Pancreas (tissue), 10 donors: ENCODE measurements around the gene TMEM255B. TPM values are rescaled to one million over a fixed set of nuclear protein-coding genes. Genes with fewer than 3 reads are reported as not detected.

ENCODE experiments used
- ATAC-seq, 4 donors: fragments of 200-7000 bp; cut with Tn5 transposase; one replicate each; pipeline versions ENCODE4 v1.8.0 to v1.9.1; 2020; ENCODE audit warnings: mild to moderate bottlenecking in 4 of 4, moderate library complexity in 4 of 4
- DNase-seq, 6 donors: peaks; one replicate each; pipeline ENCODE4 v3.0.0-alpha.2; 2020
- FAIRE-seq: peaks from 2 replicates; lab custom pipeline; 2012; peaks lifted over from hg19 to GRCh38; lab: Jason Lieb, UNC
- H3K27ac ChIP-seq, 4 donors: fragments of 200-600 bp; sonication (generic); 1 replicate in 3 of 4; 2 replicates in 1 of 4; pipeline versions ENCODE4 v1.5.0 to v1.8.0; 2020
- H3K27me3 ChIP-seq, 4 donors: fragments of 200-600 bp; one replicate each; pipeline ENCODE4 v1.8.0; 2021
- H3K36me3 ChIP-seq, 3 donors: fragments of 200-600 bp; sonication (generic) in 1 of 3; one replicate each; pipeline versions ENCODE4 v1.5.0 to v1.8.0; 2020 to 2021
- H3K4me1 ChIP-seq, 3 donors: fragments of 200-600 bp; one replicate each; pipeline ENCODE4 v1.8.0; 2021
- H3K4me3 ChIP-seq, 4 donors: fragments of 200-600 bp; sonication (generic) in 2 of 4; one replicate each; pipeline versions ENCODE4 v1.5.0 to v1.8.0; 2020 to 2021
- H3K9me3 ChIP-seq, 4 donors: fragments of 200-600 bp; one replicate each; pipeline ENCODE4 v1.8.0; 2021
- whole genome bisulfite sequencing, 2 donors: extraction: QIAGEN DNeasy Blood & Tissue Kit; methylation state at CpG; one replicate each; pipeline ENCODE4 v1.1.7; 2013; 5-methylcytosine and 5-hydroxymethylcytosine counted together
- intact Hi-C, 3 donors: fragments of 100-400 bp; cut with DNase I; formaldehyde crosslinking; loops; one replicate each; pipeline versions ENCODE4 v1.11.1 to v1.14.2; 2022
- polyA plus RNA-seq, 2 donors: library from polyadenylated mRNA; stranded (reverse); fragments of 200-250 nt; gene quantifications; one replicate each; pipeline ENCODE4 v1.2.3, GENCODE V29; 2013
- total RNA-seq, 6 donors: library from RNA; stranded (reverse); fragmentation: NEBNext Ultra II Directional in 4 of 6; extraction: Animal tissue kit (Norgen Biotek cat#: 25700) in 4 of 6; gene quantifications; one replicate each; pipeline versions ENCODE4 v1.2.1 to v1.2.4, GENCODE V29; 2021 to 2023
- TF ChIP-seq, protein P1 (sequence below), 4 donors: fragments of 200-600 bp; sonication (generic) in 3 of 4; IDR thresholded peaks; one replicate each; pipeline versions ENCODE4 v1.5.0 to v1.8.0; 2021; ENCODE audit warnings: antibody characterized with exemption in 4 of 4
- donor health status: healthy with polysubstance abuse.
- donor health status: DM: no; HTN: no; CAD: no; lungs with moderate emphysema.
- donor health status: DM: no; HTN: no; CAD: no.
- donor health status: control.
- donor health status: control.
- donor health status: Bipolar disorder and iron deficiency.
- donor health status: DM: yes; HTN: yes; CAD: no.
- donor health status: DM: no; HTN: no; CAD: no.
- donor health status: DM: no; HTN: no; CAD: no.
- donor health status: DM: yes; HTN: yes; CAD: no.

The TMEM255B gene
- total and polyA plus RNA-seq, 8 donors: 1.8 to 17.9 (median 4.4) TPM

DNA sequence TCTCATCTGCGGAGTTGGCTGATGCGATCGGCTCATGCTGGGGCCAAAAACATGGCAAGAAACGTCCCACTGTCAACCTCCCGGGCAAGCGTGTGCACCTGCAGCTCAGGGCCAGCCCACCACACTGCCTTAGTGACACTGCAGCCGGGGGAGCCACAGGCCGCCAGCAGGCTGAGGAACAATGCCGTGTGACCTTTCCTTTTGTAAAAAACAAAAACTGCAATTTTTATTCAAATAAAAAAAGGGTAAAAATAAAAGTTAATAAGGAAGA, 18.8 kb upstream of the TMEM255B start:
- no peaks in the 10 kb centered on the region for H3K4me1 ChIP-seq
- no peak for ATAC-seq
- TF ChIP-seq, protein P1, sequence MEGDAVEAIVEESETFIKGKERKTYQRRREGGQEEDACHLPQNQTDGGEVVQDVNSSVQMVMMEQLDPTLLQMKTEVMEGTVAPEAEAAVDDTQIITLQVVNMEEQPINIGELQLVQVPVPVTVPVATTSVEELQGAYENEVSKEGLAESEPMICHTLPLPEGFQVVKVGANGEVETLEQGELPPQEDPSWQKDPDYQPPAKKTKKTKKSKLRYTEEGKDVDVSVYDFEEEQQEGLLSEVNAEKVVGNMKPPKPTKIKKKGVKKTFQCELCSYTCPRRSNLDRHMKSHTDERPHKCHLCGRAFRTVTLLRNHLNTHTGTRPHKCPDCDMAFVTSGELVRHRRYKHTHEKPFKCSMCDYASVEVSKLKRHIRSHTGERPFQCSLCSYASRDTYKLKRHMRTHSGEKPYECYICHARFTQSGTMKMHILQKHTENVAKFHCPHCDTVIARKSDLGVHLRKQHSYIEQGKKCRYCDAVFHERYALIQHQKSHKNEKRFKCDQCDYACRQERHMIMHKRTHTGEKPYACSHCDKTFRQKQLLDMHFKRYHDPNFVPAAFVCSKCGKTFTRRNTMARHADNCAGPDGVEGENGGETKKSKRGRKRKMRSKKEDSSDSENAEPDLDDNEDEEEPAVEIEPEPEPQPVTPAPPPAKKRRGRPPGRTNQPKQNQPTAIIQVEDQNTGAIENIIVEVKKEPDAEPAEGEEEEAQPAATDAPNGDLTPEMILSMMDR (IDR thresholded peaks at IDR 0.05): no peak
- H3K9me3 ChIP-seq: no peaks in the 10 kb centered on the region
- H3K4me3 ChIP-seq: no peak overlapping the region
- FAIRE-seq: no peak
- intact Hi-C loops: no loop called here
- no peaks in the 10 kb centered on the region for H3K27me3 ChIP-seq
- DNase-seq: peak in 1 of 6 donors; percentile 18
- H3K36me3 ChIP-seq: no peaks in the 10 kb centered on the region
- whole genome bisulfite sequencing, 2 donors: 69 to 71% methylated on average over 9 of the region's 9 CpGs
- no peak overlapping the region for H3K27ac ChIP-seq

GRCh38 chr13:113740661-113741060, 18.4 kb upstream of the TMEM255B start:
- no peak overlapping the region for H3K4me3 ChIP-seq
- peak in 2 of 6 donors; percentile 31 to 41 for DNase-seq
- no peak overlapping the region for H3K27ac ChIP-seq
- TF ChIP-seq, protein P1 (IDR thresholded peaks at IDR 0.05): no peak
- no peaks in the 10 kb centered on the region for H3K9me3 ChIP-seq
- no peak for FAIRE-seq
- no peaks in the 10 kb centered on the region for H3K27me3 ChIP-seq
- no peaks in the 10 kb centered on the region for H3K4me1 ChIP-seq
- no peak for ATAC-seq
- H3K36me3 ChIP-seq: no peaks in the 10 kb centered on the region
- intact Hi-C loops: no loop called here
- 69 to 74% methylated on average over 16 of the region's 16 CpGs for WGBS, 2 donors

DNA sequence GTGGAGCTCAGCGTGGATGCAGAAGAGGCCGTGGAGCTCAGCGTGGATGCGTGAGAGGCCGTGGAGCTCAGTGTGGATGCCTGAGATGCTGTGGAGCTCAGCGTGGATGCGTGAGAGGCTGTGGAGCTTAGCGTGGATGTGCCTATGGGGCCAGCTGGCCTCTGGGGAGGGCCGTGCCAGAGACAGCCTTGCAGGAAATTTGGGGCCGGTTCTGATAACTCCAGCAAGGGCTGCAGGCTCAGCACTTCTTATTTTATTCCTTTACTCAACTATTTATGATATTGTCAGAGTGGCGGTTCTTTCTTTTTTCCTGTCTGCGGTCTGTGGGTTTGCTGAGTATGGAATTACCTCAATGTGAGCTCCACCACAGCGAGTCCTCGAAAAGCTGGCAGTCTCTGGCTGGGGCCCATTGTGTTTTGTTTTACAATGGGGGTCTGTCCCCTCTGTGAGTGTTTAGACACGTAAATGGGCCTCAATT, 17.8 kb upstream of the TMEM255B start:
- intact Hi-C loops: no loop called here
- TF ChIP-seq, protein P1 (IDR thresholded peaks at IDR 0.05): no peak
- DNase-seq: no peak
- WGBS, 2 donors: 65 to 74% methylated on average over 15 of the region's 15 CpGs
- Histone ChIP-seq H3K27ac (no peak overlapping the region), H3K36me3 (no peaks in the 10 kb centered on the region), H3K4me3 (no peak overlapping the region), H3K27me3 (no peaks in the 10 kb centered on the region), H3K4me1 (no peaks in the 10 kb centered on the region), H3K9me3 (no peaks in the 10 kb centered on the region)
- FAIRE-seq: no peak
- peak in 1 of 4 donors; percentile 55 for ATAC-seq

DNA sequence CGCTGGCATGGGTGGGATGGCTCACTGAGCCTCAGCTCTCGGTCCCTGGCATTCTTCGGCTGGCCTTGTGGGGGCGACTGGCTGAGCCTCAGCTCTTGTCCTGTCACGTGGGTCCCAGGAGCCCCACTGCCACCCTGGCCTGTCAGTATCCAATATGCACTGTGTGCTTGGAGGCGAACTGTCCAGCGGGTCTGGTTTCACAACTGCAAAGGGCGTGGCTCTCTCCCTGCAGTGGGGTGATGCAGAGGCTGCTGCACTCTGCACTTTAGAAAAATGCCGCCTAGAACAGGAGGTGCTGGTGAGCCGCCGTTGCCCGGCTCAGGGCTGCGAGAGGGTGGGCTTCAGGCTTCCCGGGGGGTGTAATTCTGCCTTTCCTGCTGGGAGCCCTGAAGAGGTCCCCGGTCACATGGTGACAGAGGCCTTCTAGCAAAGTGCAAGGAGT, 17.0 kb upstream of the TMEM255B start:
- ATAC-seq (peak in 3 of 4 donors; percentile 63 to 86 (median 81)), FAIRE-seq (no peak), DNase-seq (peak in 3 of 6 donors; percentile 43 to 53 (median 50))
- no peaks in the 10 kb centered on the region for H3K36me3 ChIP-seq
- no peak overlapping the region for H3K27ac ChIP-seq
- TF ChIP-seq, protein P1 (IDR thresholded peaks at IDR 0.05): no peak
- H3K9me3 ChIP-seq: no peaks in the 10 kb centered on the region
- H3K27me3 ChIP-seq: no peaks in the 10 kb centered on the region
- no peak overlapping the region for H3K4me3 ChIP-seq
- no peaks in the 10 kb centered on the region for H3K4me1 ChIP-seq
- 25 to 30% methylated on average over 15 of the region's 15 CpGs for WGBS, 2 donors
- intact Hi-C loops: no loop called here

GRCh38 chr13:113742445-113743120, 16.4 kb upstream of the TMEM255B start:
- no peaks in the 10 kb centered on the region for H3K4me1 ChIP-seq
- no peak for ATAC-seq
- no peak for FAIRE-seq
- 60 to 70% methylated on average over 21 of the region's 21 CpGs for WGBS, 2 donors
- no peaks in the 10 kb centered on the region for H3K36me3 ChIP-seq
- H3K9me3 ChIP-seq: no peaks in the 10 kb centered on the region
- intact Hi-C loops: no loop called here
- no peak overlapping the region for H3K27ac ChIP-seq
- peak in 2 of 6 donors; percentile 44 to 58 for DNase-seq
- H3K4me3 ChIP-seq: no peak overlapping the region
- TF ChIP-seq, protein P1 (IDR thresholded peaks at IDR 0.05): no peak
- no peaks in the 10 kb centered on the region for H3K27me3 ChIP-seq
